ENCODE results near the gene FKBP6.
"Not testable (repeated sequence)": the region's sequence is repeated elsewhere in the genome, so short reads cannot be mapped to it uniquely, and the experiment has no call there.

Gene FKBP6

GRCh38 chr7:73325424-73325823 lies 2.5 kb upstream of the FKBP6 start:
- DNase-seq = not testable (repeated sequence)

GRCh38 chr7:73327449-73327848 lies 512 bp upstream of the FKBP6 start:
- not testable (repeated sequence) for DNase-seq

- DNase-seq = no peak
These were observed 735 bp downstream of the FKBP6 start for GRCh38 chr7:73328696-73329095.

- no peak for DNase-seq
These were observed 2.1 kb downstream of the FKBP6 start for GRCh38 chr7:73329861-73330581.

GRCh38 chr7:73330772-73331171 lies 2.8 kb downstream of the FKBP6 start:
- DNase-seq = no peak

GRCh38 chr7:73332447-73332846 lies 4.5 kb downstream of the FKBP6 start:
- no peak for DNase-seq

- no peak for DNase-seq
These were observed 10.4 kb downstream of the FKBP6 start for GRCh38 chr7:73338321-73338720.

GRCh38 chr7:73340514-73340913 lies 12.6 kb downstream of the FKBP6 start:
- no peak for DNase-seq

- DNase-seq = no peak
These were observed 13.9 kb downstream of the FKBP6 start for GRCh38 chr7:73341877-73342276.

GRCh38 chr7:73342645-73343044 lies 14.7 kb downstream of the FKBP6 start:
- no peak for DNase-seq

- no peak for DNase-seq
These were observed 15.9 kb downstream of the FKBP6 start for GRCh38 chr7:73343671-73344380.

- DNase-seq = no peak
These were observed 17.6 kb downstream of the FKBP6 start for GRCh38 chr7:73345538-73345937.

- no peak for DNase-seq
These were observed 18.0 kb downstream of the FKBP6 start for GRCh38 chr7:73345951-73346350.

- DNase-seq = no peak
These were observed 21.8 kb downstream of the FKBP6 start for GRCh38 chr7:73349763-73350162.

- no peak for DNase-seq
These were observed 22.5 kb downstream of the FKBP6 start for GRCh38 chr7:73350306-73351068.

GRCh38 chr7:73351447-73352167 lies 23.6 kb downstream of the FKBP6 start:
- no peak for DNase-seq

GRCh38 chr7:73352784-73353183 lies 24.8 kb downstream of the FKBP6 start:
- no peak for DNase-seq

GRCh38 chr7:73353243-73353642 lies 25.3 kb downstream of the FKBP6 start:
- DNase-seq = no peak

- DNase-seq = no peak
These were observed 26.2 kb downstream of the FKBP6 start for GRCh38 chr7:73354196-73354595.

- no peak for DNase-seq
These were observed 26.9 kb downstream of the FKBP6 start for GRCh38 chr7:73354821-73355220.

- no peak for DNase-seq
These were observed 28.2 kb downstream of the FKBP6 start for GRCh38 chr7:73356159-73356558.

- no peak for DNase-seq
These were observed 30.8 kb downstream of the FKBP6 start for GRCh38 chr7:73358590-73359275.

- no peak for DNase-seq
These were observed 31.3 kb downstream of the FKBP6 start for GRCh38 chr7:73359306-73359705.
